Measurements from ENCODE around the gene SHISA9.

The SHISA9 gene

DNA sequence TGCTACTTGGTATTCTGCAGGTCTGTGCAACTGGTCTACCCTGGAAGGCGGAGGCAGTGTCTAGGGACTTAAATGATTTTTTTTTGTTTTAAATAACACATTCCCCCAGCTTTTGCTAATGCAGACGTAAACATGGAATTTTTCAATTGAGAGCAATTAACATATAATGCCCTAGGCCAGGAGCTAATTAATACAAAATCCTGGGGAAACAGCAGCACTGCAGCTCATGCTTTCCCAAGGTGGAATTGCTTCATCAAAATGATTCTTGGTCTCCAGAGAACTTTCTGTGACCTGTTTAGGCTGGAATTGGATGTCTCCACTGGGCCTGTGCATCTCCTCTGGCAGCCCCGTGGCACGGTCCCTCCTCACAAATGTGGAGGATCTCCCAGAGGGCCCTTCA lies 50.6 kb downstream of the SHISA9 start:
- no peak for DNase-seq (ENCODE audit: low spot score)

DNA sequence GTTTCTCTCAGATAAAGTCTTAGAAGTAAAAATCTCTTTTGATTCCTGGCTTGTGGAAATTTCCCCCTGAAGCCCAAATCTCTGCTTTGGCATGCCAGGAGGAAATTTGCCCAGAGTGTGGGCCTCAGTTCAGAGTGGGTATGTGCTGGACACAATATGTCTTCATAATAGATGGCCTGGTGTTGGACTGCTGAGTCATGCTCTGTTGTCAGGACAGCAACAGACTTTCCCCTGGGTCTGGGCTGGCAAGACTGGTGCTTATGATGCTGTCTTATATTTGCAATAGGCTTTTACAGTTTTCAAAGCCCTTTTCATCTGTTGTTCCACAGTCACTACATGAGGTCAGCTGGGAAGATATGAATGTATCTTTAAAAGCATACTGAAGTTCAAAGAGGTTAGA lies 57.0 kb downstream of the SHISA9 start:
- no peak for DNase-seq (ENCODE audit: low spot score)

DNA sequence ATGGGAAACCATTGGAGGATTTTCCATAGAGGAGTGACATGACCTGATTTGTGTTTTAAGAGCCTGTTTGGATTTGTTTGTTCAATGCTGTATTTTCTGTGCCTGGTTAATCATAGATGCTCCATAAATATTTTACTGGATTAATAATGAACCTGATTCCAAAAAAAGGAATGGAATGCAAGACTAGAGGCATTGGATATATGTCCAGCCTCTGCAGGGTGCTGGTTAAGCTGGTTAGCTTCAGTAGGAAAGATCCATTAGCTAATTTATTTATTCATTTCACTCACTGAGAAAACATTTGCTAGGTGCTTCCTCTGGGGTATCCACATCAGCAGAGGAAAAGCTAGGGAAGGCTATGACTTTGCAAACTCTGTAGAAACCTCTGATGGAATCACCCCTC lies 57.7 kb downstream of the SHISA9 start:
- DNase-seq (ENCODE audit: low spot score): no peak

DNA sequence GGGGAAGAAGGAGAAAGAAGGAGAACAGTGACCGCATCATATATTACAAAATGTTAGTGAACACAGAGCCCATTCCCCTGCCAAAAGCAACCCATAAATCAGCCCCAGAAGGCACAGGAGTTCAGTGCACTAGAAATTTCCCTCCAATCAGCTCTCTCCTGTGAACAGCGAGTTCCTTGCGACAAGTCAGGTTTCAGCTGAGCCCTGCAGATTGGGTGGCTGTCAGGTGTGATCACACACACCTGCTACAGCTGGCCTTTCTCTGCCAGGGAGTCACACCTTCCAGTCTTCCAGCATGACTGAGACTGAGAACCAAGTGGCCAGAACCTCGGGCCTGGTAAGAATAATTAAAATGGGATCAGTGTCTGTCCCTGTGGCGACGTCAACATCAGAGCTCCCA lies 60.2 kb downstream of the SHISA9 start:
- no peak for DNase-seq (ENCODE audit: low spot score)

DNA sequence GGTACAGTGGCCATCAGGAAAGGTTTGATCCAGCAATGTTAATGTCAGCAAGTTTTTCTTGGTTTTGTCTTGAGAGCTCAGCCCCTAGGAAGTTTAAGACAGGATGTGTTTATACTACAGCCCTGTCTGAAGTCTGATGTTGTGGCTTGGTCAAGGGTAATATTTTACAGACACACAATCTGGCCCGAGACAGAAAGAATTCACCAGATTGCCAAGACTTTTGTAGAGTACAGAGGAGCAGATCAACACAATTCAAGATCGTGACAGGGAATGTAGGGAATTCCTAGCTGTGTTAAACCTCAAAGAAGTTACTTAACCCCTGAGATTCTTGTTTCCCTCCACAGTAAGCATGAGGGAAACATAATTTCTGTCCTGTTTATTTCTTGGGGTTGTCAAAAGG lies 63.1 kb downstream of the SHISA9 start:
- DNase-seq (ENCODE audit: low spot score): no peak

DNA sequence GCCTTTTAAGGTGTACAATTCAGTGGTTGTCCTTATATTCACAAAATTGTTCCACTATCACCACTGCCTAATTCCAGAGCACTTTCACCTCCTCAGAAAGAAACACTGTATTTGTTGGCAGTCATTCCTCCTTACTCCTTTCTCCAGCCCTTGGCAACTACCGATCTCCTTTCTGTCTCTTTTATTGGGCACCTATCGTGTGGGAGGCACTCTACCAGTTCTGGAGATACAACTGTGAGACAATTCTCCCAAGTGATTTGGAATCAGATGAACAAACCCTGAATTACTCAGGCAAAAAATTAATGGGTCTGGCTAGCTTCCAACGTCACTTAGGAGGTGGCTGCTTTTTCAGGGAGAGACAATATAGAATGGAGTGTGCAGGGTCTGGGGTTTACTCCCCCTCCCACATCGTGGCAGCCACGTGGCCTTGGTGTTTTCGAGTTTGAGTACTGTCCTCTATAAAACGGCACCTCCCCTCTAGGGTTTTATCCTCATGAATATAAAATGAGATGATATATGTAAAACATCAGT lies 63.9 kb downstream of the SHISA9 start:
- DNase-seq (ENCODE audit: low spot score): no peak

DNA sequence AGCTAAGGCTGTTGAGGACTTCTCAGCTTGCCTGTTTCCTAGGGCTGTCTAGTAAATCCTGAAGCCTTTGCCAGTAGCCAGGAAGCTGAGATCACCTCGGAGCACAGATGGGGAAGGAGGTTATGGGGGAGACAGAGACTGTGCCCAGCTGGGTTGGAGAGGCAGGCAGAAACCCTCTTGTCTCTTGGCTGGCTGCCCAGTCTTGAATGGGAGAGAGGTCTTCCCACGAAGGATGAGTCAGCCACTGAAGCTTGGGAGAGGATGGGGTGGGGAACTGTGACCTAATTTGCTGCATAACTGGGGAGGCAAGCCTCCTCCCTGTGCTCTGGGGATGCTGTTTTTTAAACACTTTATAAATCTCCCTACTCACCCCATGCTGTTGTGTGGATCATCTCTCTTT lies 69.8 kb downstream of the SHISA9 start:
- no peak for DNase-seq (ENCODE audit: low spot score)

DNA sequence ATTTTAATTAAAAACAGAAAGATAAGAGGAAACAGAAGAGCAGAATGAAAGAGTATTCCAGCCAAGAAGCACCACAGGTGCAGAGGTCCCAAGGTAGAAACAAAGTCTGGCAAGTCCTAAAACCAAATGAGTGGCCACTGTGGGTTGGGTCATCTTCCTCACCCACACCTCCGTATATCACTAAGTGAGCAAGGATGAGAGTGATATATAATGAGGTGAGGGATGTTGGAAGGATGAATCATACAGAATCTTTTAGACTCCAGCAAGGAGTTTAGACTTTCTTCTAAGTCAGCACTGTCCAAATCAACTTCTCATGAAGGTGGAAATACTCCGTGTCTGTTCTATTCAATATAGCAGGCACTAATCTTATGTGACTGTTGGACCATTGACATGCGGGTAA lies 70.8 kb downstream of the SHISA9 start:
- no peak for DNase-seq (ENCODE audit: low spot score)

DNA sequence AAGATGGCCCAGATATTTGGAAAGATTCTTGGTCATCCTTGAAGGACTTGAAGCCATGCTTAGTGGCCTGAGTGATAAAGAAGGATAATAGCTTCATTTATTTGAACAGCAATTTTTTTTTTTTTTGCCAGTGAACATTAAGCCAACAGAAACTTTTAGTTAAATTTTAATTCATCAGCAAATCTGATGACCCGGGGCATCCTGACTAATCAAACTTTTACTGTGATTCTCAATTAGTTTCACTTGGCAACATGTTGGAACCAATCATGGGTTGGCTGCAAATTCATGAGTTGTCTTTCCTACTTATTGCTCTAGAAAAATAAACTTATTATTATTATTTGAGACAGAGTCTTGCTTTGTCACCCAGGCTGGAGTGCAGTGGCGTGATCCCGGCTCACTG lies 74.4 kb downstream of the SHISA9 start:
- DNase-seq (ENCODE audit: low spot score): no peak

DNA sequence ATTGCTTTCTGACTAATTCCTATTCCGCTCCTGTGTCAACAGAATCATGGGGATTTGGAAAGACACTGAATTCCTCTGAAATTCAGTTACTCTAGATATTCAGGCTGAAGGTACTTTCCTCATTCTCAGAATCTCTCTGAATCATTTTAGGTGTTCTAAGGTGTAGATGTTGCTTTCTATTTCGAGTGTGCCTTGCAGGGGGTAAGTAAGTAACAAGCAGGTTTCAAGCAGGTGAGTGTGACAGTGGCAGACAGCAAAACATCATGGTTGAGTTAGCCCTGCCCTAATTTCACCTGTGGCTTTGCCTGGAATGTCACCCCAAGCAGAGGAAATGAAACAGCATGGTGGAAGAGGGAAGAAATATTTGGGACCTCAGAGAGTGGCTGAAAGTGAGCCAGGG lies 75.1 kb downstream of the SHISA9 start:
- DNase-seq (ENCODE audit: low spot score): no peak

DNA sequence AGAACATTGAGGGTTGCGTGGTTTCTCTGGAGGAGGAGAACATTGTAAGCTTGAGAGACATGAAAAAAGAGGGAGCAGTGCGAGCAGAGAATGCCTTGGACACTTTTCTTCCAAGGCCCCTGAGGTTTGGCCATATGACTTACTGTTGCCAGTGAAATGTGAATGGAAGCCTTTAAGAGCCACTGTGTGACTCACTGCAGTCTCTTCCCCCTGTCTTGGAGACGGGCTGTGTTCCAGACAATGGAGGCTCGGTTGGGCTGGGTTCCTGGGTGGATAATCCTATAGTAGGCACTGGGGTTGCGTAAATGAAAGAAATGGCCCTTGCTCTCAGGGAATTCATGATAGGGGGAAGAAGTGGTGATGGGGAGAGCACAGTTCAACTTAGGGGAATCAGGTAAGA lies 75.5 kb downstream of the SHISA9 start:
- DNase-seq (ENCODE audit: low spot score): no peak

DNA sequence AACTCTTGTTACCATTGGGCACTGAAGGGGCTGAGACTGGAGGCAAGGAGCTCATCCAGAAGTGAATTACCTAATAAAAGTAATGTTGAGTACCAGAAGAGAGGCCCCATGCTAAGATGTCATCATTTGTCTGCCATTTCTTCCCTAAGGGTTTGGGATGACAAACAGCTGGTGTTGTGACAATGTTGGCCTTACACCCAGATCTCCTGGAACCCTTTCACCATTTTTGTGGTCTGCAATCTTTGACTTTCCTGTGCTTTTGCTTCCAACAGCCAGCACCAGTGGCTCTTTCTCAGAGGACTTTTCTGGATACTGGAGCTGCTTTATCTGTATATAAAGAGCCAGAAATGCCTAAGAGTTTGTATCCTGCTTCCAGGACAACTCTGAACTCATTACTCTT lies 84.1 kb downstream of the SHISA9 start:
- DNase-seq (ENCODE audit: low spot score): no peak

DNA sequence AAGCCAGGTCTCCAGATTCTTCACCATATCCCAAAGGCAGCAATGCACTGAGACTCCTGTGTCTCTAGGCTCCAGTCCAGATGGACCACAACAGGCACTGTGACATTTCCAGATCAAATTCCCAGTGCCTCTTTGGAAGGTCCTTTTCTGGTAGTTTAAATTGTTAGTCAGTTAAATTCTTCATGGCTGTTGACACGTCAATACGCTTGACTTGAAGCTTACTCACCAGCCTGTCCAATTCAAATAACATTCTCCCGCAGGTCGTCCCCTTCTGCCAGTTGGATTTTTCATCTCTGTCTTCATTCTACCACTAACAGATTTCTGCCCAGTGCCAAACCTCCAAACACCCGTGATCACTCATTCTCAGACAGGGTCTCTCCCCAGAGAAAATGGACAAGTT lies 86.7 kb downstream of the SHISA9 start:
- no peak for DNase-seq (ENCODE audit: low spot score)

DNA sequence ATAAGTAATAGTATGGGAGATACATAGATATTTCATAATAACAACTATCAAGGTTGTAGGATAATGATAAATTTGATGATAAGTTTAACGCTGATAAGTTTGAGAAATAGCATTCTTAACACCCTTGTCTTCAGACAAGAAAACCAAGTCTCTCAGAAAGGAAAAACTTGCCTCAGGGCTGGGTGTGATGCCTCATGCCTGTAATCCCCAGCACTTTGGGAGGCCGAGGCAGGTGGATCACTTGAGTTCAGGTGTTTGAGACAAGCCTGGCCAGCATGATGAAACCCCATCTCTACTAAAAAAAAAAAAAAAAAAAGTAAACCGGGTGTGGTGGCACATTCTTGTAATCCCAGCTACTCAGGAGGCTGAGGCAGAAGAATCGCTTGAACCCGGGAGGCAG lies 90.7 kb downstream of the SHISA9 start:
- no peak for DNase-seq (ENCODE audit: low spot score)

DNA sequence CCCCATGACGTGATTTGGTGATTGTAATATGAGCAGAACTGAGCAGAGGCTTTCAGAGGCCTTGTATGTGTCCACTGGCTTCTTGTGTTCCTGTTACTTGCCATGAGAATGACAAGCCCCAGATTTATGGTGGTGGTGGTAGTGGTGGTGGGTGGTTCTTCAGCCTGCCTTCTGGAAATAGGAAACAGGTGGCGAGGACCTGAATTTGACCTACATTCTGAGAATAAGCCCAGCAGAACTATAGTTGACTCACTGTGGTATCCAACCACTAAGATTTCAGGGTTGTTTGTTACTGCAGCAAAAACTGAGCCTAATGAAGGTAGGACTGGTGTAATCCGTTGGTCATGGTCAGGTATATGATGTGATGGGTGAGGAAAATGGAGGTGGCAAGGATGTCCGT lies 93.0 kb downstream of the SHISA9 start:
- no peak for DNase-seq (ENCODE audit: low spot score)

DNA sequence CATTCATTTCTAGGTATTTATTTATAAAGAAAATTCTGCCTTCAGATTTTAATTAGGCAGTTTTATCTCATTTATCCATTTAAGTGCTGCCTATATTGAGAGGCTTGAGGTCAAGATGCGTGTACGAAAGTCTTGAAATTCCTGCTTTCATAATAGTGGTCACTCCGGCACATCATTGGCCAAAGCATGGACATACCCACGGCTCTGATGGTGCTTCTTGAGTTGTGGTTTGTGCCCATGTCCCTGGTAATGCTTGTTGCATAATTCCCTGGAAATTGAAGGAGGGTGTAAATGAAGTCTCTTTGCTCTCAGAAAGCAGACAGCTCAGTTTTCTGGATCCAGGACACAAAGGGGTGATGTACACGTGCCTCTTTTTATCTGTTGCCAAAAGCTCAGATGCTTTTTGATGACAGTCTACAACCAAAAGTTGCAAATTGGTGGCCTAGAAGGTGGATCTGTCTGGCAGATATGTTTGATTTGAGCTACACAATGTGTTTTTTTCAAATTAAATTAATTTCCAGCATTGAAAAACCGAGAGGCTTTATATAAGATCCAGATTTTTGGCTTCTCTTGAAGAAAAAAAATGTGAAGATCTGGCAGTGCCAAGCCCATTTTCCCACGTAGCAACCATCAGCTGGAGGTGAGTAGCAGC lies 94.4 kb downstream of the SHISA9 start:
- no peak for DNase-seq (ENCODE audit: low spot score)

DNA sequence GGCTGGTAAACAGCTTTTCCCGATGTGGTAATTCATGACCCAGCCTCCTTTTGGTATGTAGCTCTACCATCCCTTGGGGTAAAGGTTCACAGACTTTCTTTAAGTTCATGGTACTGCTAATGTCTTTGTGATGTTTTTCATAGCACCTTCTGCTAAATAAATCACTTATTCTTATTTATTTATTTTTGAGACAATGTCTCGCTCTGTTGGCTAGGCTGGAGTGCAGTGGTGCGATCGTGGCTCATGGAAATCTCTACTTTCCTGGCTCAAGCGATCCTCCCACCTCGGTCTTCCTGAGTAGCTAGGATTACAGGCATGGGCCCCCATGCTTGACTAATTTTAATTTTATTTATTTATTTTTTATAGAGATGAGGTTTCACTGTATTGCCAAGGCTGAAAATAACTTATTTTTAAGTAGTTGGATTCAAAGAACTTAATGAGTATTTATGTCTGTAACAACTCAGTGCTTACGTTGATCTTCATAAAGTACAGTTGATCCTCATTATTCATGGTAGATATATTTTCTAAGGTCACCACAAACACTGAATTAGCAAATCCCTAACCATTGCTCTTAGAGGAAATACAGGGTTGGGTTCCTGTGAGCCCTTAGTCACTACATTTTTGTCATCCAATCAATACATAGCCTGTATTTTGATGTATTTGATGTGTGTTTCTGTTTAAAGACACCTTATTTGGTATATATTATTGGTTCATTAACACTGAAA lies 97.1 kb downstream of the SHISA9 start:
- no peak for DNase-seq (ENCODE audit: low spot score)

DNA sequence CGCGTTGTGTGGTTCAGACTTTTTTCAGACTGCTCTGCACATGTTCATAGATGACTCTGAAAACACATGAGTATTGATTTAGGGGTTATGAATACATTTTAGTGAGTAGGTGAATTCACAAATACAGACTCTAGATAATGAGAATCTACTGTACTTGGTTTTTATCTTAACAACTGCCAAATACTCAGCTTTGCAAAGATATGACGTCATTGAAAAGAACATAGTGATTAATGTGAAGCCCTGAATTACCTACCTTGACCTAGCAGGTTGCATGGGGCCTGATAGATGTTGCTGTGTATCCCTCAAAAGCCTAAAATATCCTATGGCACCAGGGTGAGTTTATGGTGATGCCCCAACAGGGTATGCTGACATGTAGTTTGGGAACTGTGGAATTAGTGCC lies 98.0 kb downstream of the SHISA9 start:
- DNase-seq (ENCODE audit: low spot score): no peak

DNA sequence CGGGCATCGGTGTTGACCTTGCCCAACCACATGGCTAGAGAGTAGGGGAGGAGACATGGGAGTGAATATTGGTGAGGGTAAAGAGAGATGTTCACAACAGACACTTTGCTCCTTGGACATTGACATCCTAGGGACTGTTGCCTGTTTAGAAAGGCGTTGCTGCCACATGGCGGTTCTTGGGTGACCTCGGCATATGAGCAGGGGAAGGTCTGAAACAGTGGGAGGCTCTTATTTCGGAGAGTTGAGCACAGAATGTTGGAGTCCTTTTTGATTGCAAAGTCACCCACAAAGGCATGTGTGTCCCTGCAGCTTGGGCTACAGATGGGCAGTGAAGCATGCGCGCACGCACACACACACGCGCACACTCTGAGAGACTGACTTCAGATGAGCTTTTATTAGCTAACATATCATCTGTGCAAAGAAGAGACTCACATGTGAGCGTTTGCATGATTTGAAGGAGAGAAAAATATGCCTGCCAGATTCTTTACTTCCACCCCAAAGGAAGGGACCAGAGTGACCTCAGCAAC lies 104.4 kb downstream of the SHISA9 start:
- no peak for DNase-seq (ENCODE audit: low spot score)

DNA sequence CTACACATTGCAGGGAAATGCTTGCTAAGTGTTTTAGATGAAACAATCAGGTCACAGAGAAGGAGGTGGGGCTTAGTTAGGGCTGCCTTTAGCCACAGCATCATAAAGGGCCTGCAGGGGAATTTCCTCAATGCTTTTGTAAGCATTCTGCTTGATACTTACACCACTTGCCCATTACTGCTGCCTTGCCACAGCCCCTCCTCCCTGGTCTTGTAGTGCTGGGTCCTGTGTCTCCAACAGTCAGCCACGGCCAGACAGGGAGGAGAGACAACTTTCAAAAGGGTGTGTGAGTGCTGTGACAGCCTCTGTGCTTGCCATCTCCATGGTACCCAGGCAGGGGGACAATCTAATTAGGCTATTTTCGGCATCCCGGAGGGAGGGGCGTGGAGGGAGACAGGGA lies 111.2 kb downstream of the SHISA9 start:
- no peak for DNase-seq (ENCODE audit: low spot score)

DNA sequence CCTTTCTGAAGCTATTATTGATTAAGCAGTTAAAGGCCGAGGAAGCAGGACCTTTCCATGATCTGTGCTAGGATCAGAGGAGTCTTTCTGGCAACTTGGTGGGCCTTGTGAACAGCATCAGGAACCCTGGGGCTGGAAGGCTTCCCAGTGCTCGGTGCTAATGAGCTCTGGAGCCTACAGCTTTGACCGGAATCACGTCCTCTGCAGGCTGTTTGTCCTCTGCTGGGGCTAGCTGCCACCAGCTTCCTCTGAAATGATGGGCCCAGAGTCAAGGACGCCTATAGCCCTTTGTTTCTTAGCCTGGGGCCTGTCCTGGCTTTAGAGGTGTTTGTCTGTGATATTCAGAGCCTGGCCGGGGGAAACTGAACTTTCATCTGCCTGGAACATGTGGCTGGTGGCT lies 111.6 kb downstream of the SHISA9 start:
- no peak for DNase-seq (ENCODE audit: low spot score)

DNA sequence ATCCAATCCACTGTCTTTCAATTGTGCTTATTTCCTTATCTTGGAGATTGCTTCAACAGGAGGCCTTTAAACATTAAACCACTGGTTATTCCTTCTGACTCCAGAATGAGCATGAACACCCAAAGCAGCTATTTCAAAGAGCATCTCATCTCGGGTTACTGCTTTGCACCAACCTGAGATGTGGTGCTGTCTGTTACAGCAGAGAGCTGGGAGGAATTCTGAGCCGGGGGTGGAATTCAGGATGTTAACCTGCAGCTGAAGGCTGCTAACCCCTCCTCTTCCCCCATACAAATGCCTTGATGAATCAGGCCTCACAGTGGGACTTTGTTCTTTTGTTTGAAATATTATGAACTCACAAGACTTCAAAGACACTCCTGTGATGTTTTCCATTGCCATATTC lies 113.1 kb downstream of the SHISA9 start:
- no peak for DNase-seq (ENCODE audit: low spot score)

DNA sequence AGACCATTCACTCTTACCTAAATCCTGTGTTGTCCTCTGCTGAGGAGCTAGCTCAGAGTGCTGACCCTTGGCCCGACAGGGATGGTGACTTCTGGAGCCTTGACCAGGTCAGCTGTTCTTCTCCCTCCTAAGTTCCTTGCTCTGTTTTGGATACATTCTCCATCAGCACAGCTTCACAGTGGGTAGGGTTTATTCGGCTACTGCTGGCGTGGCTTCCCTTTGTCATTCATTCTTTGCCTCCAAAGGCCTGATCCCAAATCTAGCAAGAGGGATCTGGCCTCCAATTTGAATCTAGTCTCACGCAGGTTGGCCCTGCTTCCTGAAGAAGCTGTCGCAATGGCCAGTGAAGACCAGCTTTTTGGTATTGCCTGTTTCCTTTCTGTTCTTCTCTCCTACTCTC lies 116.6 kb downstream of the SHISA9 start:
- DNase-seq (ENCODE audit: low spot score): no peak

DNA sequence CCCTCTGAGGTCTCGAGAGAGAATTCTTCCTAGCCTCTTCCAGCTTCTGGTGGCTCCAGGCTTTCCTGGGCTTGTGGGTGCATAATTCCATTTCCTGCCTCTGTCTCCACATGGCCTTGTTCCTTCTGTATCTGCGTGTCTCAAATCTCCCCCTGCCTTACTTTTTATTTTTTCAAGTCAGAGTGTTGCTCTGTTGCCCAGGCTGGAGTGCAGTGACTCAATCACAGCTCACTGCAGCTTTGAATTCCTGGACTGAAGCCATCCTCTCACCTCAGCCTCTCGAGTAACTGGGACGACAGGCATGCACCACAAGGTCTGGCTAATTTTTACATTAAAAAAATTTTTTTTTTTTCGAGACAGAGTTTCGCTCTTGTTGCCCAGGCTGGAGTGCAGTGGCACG lies 120.6 kb downstream of the SHISA9 start:
- no peak for DNase-seq (ENCODE audit: low spot score)
